GM13976 (cell line): ENCODE data around the gene ELOVL6.
"Not testable (repeated sequence)": the region's sequence is repeated elsewhere in the genome, so short reads cannot be mapped to it uniquely, and the experiment has no call there.

Experiments used
- DNase-seq: peaks from one replicate; pipeline ENCODE4 v3.0.0; 2012; ENCODE audit warnings: low spot score
- CTCF ChIP-seq: IDR thresholded peaks from 2 replicates; pipeline ENCODE4 v1.5.1; 2012; ENCODE audit warnings: borderline replicate concordance, mild to moderate bottlenecking; ENCODE audit not compliant: insufficient read depth; ENCODE audit errors: extremely low read depth, missing control alignments, control extremely low read depth
- in situ Hi-C: fragments of 300-500 bp; cut with MboI; formaldehyde crosslinking; loops from one replicate; pipeline ENCODE4 v1.12.0; 2022; ENCODE audit warnings: low sequenced_read_pairs, mixed read lengths, inconsistent platforms; ENCODE audit not compliant: unreplicated experiment

ELOVL6 gene

DNA sequence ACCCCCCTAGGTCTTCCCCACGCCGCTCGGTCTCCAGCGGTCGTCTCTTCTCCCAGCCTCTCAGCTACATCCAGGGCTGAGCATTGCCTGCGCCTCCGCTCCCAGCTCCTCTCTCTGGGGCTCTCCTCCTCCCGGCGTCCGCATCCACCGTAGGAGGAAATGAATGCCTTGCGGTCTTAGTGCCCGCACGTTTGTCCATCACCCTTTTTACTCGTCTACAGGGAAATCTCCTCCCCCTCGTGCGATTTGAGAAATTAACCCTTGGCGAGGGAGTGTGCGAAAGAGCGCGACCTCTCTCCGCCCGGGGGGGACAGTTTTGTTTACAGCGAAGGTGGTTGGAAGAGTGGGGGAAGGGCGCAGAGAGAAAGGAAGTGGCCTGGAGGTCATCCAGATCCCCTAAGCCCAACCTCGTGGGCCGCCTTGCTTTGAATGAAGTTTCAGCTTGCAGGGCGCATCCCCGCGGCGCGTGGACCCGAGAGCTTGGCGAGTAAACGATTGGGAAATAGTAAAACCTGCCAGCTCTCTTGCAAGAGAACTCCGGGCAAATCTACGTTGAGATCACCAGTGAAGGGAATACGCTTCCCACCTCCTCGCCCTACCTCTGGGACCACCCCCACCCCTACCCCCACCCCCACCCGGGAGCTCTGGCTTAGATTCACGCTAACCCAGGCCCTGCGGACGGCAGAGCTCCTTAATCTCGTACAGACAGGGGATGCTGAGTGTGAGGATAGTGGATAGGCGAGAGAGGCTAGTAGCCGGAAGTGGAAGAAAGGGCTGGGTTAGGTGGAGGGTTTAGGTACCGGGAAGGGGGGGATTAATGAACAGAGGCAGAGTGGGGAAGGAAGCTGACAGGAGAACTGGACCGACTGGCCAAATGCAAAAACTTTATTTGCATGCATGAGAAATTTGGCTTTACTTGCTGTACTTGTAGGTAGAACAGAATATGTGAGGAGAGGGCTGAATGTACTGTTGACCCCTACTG, at the start of gene ELOVL6:
Gene ELOVL6, minus strand, starts transcription at position 181 of the 982 bp plus-strand sequence. CDS start 280 bp downstream, outside the sequence.
- TF ChIP-seq CTCF: no peak
- in situ Hi-C loops: no loop called here
- DNase-seq: peak; percentile 61

- in situ Hi-C loops: no loop called here
- TF ChIP-seq CTCF: no peak
- no peak for DNase-seq
Observed at GRCh38 chr4:110248100-110248499, 49.7 kb upstream of the ELOVL6 start.

DNA sequence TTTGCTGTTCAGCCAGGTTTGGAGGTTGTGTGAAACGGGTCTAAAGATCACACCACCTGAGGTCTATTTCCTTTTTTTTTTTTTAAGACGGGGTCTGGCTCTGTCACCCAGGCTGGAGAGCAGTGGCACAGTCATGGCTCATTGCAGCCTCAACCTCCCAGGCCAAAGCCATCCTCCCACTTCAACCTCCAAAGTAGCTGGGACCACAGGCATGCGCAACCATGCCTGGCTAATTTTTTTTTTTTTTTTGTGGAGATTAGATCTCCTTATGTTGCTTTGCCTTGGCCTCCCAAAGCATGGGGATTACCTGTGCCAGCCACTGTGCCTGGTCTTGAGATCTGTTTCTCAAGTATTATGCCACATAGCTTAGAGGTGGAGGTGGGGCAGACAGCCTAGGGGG, 49.2 kb upstream of the ELOVL6 start:
- no peak for TF ChIP-seq CTCF
- DNase-seq: no peak
- in situ Hi-C loops: no loop called here

DNA sequence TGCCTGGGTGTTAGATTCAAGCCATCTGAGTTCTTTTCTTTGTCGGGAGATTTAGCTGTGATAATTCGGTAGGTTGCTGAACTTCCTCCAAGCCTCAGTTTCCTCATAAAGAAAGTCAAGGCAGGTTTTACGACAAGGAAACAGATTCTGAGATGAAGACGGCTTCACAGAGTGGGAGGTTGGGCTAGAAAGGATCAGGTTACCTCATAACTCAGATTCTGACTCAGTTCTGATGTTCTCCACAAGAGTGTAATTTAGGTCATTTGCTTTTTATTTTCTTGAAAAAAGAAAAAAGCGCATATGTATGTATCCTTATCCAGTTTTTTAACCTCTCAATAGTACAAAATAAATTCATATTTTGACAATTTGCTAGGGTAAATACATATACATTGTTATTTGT, 47.2 kb upstream of the ELOVL6 start:
- no peak for TF ChIP-seq CTCF
- in situ Hi-C loops: no loop called here
- DNase-seq: no peak

DNA sequence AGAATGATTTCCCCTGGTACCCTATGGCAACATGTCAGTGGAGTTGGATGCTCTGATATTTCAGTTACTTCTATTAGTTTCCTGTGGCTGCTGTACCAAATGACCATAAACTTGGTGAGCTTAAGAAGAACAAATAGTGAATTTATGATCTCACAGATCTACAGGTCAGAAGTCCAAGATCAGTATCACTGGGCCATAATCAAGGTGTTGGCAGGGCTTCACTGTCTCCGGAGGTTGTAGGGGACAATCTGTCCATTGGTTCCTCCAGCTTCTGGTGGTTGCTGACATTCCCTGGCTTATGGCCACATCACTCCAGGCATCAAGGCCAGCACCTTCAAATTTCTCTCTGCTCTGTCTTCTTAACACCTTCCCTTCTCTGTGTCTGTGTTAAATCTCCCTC, 37.9 kb upstream of the ELOVL6 start:
- TF ChIP-seq CTCF: no peak
- DNase-seq: no peak
- in situ Hi-C loops: no loop called here

- in situ Hi-C loops: not testable (repeated sequence)
Observed at GRCh38 chr4:110233581-110233980, 35.2 kb upstream of the ELOVL6 start.

GRCh38 chr4:110231869-110232268, 33.5 kb upstream of the ELOVL6 start:
- no peak for DNase-seq
- in situ Hi-C loops: no loop called here
- TF ChIP-seq CTCF: no peak

More at GRCh38 chr4:110233581-110233980, 35.2 kb upstream of the ELOVL6 start:
- DNase-seq: not testable (repeated sequence)
